NCI-H345 (cell line): ENCODE results near the gene BIN1.
"Not testable (repeated sequence)": the region's sequence is repeated elsewhere in the genome, so short reads cannot be mapped to it uniquely, and the experiment has no call there.

ENCODE experiments used
- DNase-seq: peaks from one replicate; lab custom pipeline; 2025; lab: John Stamatoyannopoulos, UW

BIN1 gene

DNA sequence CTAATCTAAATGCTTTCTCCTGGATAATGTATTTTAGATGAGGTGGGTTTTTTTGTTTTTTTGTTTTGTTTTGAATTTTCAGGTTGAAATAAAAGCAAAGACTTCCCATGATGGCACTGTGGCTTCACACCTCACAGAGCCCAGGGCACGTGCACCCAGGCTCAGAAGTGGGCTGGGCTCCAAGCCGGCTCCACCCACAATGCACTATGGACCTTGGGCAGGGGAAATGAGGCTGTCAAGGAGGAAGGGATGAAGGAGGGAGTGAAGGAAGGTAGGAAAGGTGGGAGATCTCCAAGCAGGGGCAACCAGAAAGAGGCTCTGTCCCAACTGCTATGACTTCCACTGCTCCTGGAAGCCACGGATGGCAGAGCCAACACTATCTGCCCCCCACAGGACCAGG is 60.4 kb downstream of the BIN1 start:
- DNase-seq, result no peak

DNA sequence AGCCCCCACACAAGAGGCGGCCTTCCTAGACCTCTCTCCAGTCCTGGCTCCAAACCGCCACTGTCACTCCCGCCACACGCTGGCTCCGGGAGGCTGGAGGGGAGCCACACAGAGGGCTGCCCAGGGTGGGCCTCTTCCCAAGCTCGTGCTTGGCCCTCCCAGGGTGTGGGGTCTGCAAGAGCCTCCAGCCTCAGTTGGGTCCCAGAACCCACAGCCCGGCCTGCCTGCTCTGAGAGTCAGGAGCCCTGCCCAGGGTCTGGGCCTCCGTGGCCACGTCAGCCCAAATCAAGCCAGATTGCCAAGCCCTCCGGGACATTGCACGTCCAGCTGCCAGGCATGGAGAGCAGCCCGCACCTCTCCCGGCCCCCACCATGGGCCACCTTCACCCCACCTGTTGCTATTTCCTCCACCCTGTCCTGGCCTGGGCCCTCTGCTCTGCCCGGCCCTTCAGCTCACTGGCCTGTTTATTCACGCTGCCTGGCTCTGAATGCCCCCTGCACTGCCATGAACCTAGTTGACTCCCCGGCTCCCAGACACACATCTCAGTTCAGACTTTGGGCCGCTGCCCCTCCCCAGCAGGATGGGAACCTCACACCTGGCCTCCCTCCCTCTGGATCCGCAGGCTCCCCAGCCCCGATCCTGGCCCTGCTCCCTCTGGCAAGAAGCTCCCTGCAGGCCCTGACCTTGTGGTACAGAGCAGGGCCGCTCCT is 61.0 kb downstream of the BIN1 start:
- DNase-seq, result no peak

DNA sequence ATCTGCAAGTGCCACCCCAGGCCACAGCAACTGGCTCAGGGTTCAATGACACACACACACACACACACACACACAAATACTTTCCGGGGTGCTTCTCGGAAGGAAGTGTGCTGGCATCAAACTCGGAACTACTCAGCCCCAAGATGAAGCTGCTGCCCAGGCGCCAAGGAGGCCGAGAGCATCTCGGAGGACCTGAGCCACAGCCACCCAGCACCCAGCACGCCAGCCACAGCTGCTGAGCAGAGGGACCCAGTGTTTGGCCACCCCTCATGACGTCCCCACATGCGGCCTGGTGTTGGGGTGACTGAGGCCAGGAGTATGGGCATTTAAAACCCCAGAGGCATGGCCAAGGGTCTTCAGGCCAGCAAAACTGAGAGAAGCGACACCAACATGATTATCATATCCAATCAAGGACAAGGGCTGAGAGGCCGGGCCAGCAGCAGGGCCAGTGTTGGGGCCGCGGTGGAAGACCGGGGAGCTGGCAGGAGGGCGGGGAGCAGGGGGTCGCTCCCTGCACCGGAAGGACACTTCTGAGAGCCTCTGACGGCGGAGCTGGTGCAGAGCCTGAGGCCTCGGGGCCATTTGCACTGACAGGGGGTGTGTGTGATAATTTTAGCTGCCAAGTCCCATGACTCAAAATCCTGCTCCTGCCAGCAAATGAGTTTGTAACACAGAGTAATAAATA is 61.8 kb downstream of the BIN1 start:
- DNase-seq, result no peak

DNA sequence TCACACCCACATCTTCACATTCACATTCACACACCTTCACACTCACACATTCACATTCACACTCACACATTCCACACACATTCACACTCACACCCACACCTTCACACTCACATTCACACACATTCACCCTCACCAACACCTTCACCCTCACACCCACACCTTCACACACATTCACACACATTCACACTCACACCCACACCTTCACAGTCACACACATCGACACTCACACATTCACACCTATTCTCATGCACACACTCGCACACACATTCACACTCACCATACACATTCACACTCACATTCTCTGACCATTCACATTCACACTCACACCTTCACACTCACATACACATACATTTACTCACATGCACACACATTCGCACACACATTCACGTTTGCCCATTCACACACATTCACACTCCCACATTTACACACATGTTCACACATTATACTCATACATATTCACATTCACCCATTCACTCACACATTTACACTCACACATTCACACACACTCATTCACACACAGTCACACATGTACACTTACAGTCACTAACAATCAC is 62.7 kb downstream of the BIN1 start:
- DNase-seq, result no peak

DNA sequence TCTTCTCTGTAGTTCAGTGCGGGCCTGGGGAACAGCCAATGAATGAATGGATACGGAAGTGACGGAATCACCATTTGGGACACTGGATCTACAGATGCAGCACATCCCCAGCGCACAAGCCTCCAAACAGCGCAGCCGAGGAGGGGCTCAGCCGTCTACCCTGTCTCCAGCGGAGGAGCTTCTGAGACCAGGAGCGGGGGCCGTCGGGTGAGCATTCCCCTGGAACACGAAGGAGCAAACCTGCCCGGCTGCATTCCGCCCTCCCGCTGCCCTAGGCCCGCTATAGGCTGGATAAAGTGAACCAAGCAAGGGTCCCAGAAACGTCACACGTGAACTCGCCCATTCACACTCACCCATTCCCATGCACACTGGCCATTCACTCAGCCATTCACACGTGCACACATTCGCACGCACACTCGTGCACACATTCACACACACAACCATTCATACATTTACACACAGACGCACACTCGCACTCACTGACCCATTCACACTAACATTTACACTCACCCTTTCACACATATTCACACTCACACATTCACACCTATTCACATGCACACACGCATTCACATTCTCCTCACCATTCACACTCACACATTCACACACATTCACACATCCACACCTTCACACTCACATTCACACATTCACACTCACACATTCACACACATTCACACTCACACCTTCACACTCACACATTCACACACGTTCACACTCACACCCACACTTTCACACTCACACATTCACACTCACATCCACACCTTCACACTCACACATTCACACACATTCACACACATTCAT is 63.4 kb downstream of the BIN1 start:
- DNase-seq, result no peak

DNA sequence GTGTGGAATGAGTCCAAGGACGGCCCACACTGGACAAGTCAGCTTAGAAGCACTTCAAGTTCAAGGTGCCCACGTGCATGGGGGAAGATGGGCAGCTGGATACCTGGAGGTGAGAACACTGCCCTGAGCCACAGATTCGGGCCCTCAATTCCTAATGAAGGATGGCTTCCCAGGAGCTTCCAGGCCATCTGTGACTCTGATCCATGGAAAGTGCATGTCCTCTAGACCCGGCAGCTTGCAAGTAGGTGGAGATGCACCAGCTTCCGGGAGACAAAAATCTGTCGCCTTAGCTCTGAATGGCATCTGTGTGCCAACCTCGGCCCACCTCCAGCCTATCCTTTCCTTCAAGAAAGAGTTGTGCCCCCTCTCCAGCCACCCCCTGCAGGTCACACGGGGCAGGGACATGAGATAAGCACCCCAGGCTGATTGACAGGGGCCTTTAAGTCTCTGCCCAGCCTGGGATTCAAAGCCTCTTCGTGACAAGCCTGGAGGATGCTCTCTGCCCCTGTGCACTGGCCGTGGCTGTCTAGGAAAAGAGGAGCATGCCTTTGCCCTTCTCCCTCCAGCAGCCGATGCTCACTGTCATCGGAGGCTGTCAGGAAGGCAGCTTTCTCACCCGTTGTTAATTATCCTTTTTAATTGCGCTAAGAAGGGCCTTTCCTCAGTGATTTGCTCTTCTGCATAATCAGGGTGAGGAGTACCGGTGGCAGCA is 65.5 kb downstream of the BIN1 start:
- no peak for DNase-seq

DNA sequence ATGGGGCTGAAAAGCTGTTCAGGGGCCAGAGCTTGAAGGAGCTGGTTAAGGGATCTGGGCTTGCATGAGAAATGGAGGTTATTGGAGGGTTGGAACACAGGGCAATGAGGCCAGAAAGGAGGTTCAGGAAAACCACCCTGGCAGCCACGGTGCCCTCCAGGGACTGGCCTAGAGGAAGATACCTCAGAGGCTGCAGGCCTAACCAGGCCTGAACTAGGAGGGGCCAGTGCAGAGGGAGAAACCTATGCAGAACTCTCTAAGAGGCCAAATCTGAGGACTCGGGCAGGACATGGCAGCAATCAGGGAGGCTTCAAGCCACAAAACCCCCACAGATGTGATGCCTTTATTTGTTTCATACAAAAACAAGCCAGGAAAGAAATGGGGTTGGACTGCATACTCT is 66.8 kb downstream of the BIN1 start:
- DNase-seq, result no peak

DNA sequence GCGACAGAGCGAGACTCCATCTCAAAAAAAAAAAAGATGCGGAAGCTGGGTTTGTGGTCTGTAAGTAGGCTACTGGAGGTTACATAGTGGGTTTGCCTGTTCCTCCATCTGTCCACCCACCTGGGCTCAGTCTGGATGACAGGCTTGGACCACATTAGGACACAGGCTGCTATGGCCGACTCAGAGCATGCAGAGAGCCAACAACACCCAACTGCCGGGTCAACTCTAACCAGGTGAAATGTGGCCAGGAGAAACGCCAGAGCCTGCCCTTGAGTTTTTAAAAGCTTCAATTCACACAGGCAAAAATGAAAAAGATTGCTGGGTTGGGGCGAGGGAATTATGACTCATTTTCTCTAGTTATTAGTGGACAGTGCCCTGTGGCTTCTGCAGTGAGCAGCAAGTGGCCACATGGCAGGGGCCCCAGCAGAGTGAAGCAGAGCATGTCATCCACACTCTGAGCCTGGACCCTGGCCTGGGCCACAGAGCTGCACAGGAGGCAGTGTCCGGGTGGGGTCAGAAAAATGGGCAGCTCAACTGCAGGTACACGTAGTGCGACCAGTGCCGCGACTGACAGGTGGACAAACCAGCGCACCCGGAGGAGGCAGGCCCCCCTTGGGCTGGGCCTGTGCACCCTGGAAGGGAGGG is 67.4 kb downstream of the BIN1 start:
- DNase-seq, result no peak

DNA sequence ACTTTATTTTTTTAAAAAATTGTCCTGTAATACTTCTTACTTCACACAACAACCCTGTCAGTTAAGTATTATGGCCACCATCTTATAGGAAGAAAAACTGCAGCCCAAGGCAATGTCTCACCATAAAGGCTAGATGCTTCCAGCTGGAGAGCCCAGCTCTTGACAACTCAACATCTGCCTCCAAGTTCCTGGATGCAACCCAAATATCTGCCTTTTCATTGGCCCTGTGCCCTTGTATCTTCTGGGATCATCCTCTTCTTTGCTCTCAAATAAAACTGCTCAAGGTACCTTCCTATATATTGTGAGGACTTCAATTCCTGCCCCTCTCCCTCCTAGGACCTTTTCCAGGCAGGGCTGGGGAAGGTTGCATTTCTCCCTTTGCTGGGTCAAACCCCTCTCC is 69.5 kb downstream of the BIN1 start:
- DNase-seq, result no peak

DNA sequence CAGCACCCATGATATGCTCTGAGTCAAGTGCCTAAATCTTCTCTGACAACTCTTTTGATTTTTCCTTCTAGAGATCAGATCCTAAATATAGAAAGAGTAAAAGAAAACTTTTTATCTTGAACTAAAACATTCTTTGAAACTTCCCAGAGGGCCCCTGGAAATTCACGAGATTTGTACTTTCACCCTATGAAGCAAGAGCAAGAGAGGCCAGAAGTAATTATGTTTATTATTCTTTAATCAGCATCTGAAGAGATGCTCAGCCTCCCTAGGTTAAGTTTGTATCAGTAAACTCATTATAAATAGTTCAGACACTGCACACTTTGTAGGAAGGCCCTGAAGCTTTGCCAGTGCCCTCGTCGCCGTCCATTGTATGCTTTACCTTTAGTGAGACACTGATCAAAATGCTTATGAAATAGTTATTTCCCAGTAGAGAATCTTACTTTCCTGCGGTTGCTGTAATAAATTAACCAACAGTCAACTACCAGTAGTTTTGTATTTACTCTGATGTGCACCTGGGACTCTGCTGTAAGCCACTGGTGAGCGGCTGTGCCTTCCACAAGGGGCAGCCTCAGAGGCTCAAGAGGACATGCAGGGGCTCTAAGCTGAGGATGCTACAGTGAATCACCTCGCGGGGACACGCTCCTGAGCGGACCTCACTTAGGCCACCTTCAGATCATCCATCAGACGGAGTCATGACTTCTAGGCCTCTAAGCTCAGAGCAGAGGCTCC is 71.9 kb downstream of the BIN1 start:
- no peak for DNase-seq

DNA sequence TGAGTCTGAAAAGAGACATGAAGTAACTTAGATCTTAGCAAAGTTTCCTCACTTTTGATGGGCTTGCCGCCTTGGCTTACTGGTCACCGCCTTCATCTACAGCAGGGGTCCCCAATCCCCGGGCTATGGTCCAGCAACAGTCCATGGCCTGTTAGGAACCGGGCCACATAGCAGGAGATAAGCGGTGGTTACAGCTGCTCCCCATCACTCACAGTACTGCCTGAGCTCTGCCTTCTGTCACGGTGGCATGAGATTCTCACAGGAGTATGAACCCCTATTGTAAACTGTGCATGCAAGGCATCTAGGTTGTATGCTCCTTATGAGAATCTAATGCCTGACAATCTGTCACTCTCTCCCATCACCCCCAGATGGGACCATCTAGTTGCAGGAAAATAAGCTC is 72.9 kb downstream of the BIN1 start:
- DNase-seq, result no peak

DNA sequence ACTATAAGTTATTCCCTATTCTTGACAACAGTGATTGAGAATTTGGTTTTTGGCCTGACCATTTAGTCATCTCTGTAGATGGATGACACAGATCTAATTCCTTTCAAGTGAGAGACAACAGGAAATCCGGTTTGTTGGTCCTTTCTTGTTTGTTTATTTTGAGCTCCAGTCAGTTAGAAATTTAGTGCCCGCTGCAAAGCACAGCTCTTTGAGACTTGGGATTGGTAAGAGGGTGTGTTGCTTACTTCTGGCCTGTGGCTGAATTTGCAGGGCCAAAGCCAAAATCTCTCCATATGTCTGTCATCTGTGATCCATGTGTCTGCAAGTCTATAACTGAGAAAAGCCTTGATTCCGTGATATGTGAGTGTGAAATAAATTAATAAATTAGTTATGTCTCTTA is 74.3 kb downstream of the BIN1 start:
- no peak for DNase-seq

DNA sequence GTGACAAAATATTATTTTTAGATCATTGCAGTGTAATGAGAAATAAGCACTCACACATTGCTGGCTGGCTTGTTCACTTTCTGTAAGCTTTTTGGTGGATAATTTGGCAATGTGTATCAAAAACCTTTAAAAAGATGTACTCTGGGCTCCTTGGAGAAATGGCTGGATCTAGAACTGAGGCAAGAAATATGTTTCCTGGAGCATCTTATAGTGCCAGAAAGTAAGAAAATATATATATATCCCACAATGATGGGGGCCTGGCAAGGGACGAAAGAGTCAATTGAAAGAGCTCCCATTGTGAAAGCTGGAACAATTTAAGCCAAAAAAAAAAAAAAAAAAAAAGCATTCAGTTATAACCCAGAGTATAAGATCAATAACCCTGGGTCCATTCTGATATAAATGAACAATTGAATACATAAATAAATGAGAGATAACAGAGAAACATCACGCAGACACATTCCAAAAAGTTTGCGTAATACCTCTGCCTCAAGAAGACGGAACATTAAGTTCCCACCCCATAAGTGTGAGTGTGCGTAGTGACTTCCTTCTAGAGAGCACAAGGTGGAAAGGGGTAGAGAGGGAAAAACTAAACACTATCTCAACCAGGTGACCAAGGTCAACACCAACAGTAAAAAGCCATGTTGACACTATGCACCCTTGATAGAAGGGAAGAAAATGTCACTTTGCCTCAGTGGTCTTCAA is 77.5 kb downstream of the BIN1 start:
- no peak for DNase-seq

DNA sequence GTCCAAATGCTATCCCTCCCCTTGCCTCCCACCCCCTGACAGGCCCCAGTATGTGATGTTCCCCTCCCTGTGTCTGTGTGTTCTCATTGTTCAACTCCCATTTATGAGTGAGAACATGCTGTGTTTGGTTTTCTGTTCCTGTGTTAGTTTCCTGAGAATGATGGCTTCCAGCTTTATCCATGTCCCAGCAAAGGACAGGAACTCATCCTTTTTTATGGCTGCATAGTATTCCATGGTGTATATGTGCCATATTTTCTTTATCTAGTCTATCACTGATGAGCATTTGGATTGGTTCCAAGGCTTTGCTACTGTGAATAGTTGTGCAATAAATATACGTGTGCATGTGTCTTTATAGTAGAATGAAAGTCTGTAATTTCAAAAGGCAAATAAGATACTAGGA is 78.2 kb downstream of the BIN1 start:
- DNase-seq, result not testable (repeated sequence)

DNA sequence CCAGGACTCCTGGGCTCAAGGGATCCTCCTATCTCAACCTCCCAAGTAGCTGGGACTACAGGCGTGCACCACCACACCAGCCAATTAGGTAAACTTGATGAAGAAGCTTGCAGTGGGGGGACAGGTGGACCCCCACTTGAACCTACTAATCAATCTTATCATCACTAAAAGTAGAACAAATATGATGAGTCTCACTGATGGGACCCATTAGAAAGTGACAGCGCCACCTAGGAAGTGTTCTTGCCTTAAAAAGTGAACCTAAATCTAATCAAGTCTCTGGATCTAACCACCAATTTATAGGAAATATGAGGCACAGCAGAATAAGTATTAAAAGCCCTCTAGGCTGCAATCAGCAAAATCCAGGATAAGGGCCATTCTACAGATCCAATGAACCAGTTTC is 79.2 kb downstream of the BIN1 start:
- DNase-seq, result no peak

DNA sequence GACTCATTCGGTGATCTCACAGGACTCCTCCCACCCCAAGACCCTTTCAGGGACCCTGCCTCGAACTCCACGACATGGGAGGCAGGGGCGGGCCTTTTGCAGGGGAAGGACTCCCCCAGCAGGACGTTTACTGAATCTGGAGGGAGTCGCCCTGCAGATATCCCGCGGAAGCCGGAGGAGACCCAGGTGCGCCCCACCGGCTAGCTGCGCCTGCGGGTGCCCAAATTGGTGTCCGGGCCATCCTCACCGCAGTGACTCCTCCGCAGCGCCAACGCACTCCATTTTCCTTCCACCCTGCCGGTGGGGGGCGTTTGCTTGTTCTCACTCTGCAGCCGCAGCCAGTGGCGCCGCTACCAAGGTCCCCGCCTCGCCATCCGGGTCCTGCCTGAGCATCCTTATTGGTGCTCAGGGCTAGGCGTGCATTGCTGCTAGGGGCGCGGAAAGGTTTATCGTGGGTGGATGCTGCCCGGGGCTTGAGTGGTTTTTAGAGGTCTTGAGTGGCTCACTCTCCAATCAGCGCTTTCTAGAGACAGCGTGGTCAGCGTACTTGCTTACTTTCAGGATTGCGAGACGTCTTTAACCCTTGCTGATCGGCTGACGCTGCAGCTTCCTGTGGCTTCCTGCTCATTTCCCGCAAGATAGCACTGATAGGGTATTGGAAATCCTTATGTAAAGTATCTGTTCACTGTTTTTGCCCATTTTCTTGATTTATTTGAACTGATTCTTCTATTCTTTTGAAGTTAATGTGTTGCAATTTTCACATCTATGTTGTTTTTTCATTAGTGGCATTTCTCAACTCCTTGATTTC is 81.4 kb downstream of the BIN1 start:
- peak; percentile 80 for DNase-seq

DNA sequence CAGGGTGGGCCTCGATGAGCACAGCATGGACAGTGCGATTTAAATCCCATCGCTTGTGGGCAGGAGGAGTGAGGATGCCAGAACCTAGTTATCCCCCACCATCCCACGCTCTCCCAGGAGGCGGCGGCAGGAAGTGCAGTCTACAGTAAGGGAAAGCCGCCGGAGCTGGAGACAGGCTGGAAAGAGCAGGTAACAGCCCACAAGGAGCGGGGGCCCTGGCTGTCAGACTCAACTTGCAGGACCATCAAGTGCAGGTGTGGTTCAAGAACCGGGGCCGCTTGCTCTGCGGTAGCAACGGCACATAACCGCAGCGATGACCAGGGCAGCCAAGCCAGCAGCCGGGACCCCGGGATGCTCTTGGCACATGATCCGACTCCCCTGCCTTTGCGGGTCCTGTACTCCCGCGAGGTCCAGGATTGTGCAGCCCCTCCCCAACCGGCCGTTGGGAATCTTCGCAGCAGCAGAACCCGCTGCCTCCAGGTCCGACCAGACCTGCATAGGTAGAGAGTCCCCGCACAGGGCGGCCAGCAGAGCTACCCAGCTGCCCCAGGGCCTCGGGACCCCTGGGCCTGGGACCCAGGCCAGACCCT is 82.1 kb downstream of the BIN1 start:
- DNase-seq, result peak; percentile 24

DNA sequence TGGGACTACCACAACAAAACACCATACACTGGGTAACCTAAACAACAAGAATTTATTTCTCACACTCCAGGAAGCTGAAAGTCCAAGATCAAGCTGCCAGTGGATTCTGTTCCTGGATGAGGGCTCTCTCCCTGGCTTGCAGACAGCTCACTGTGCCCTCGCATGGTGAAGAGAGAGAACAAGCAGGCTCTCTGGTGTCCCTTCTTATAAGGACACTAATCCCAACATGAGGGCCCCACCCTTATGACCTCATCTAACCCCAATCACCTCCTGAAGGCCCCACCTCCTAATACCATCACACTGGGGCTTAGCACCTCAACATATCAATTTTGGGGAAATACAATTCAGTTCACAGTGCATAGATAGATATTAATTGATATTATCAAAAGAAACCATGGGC is 83.5 kb downstream of the BIN1 start:
- DNase-seq, result no peak

DNA sequence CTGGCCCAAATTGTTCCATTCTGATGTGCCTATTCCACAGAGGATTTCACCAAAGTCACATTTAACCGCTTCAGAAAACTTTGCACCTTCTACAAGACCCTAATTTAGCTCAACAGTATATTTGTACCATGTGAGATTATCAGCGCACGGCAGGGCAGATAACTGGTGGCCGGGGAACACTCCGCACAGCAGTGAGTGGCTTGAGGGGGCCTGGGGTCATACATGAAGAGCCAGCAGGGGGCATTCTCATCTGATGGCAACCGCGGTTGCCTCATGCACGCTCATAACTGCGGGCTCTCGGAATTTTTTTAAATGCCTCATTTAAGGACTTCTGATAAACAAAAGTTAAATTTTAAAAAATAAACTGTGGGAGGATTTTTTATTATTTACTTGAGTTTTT is 84.1 kb downstream of the BIN1 start:
- DNase-seq, result no peak
